Measurements from ENCODE around the gene KCNQ1OT1.

Gene KCNQ1OT1

GRCh38 chr11:2685566-2686359, 14.0 kb downstream of the KCNQ1OT1 start:
- no peak for DNase-seq

GRCh38 chr11:2685051-2685450, 14.7 kb downstream of the KCNQ1OT1 start:
- no peak for DNase-seq

- DNase-seq, result no peak
Observed at GRCh38 chr11:2684581-2684980, 15.2 kb downstream of the KCNQ1OT1 start.

GRCh38 chr11:2683806-2684205, 16.0 kb downstream of the KCNQ1OT1 start:
- no peak for DNase-seq

GRCh38 chr11:2681408-2682145, 18.2 kb downstream of the KCNQ1OT1 start:
- no peak for DNase-seq

- DNase-seq, result no peak
Observed at GRCh38 chr11:2679011-2679676, 20.6 kb downstream of the KCNQ1OT1 start.

GRCh38 chr11:2678396-2678795, 21.4 kb downstream of the KCNQ1OT1 start:
- DNase-seq, result no peak

GRCh38 chr11:2677127-2677526, 22.7 kb downstream of the KCNQ1OT1 start:
- DNase-seq, result no peak

- no peak for DNase-seq
Observed at GRCh38 chr11:2675540-2675939, 24.3 kb downstream of the KCNQ1OT1 start.

GRCh38 chr11:2674658-2675131, 25.1 kb downstream of the KCNQ1OT1 start:
- DNase-seq, result no peak

- no peak for DNase-seq
Observed at GRCh38 chr11:2673871-2674471, 25.8 kb downstream of the KCNQ1OT1 start.

GRCh38 chr11:2673250-2673610, 26.6 kb downstream of the KCNQ1OT1 start:
- no peak for DNase-seq

GRCh38 chr11:2672553-2673249, 27.1 kb downstream of the KCNQ1OT1 start:
- DNase-seq, result no peak

GRCh38 chr11:2671748-2672147, 28.0 kb downstream of the KCNQ1OT1 start:
- no peak for DNase-seq

GRCh38 chr11:2670541-2671100, 29.2 kb downstream of the KCNQ1OT1 start:
- no peak for DNase-seq

GRCh38 chr11:2669634-2670469, 29.9 kb downstream of the KCNQ1OT1 start:
- no peak for DNase-seq

- no peak for DNase-seq
Observed at GRCh38 chr11:2668876-2669275, 30.9 kb downstream of the KCNQ1OT1 start.

GRCh38 chr11:2667940-2668339, 31.9 kb downstream of the KCNQ1OT1 start:
- no peak for DNase-seq

- DNase-seq, result no peak
Observed at GRCh38 chr11:2666828-2667570, 32.8 kb downstream of the KCNQ1OT1 start.

- DNase-seq, result no peak
Observed at GRCh38 chr11:2666401-2666741, 33.4 kb downstream of the KCNQ1OT1 start.
